GM23248 (cell line): ENCODE results near the gene PDE4B. TPM values are rescaled to one million over a fixed set of nuclear protein-coding genes. Genes with fewer than 3 reads are reported as not detected.

Experiments
- DNase-seq: peaks from one replicate; pipeline ENCODE4 v3.0.0-alpha.2; 2015
- H2AFZ ChIP-seq: fragments of 200-600 bp; sonication (generic); 2 replicates; pipeline ENCODE4 v1.6.1; 2016; ENCODE audit warnings: antibody characterized with exemption
- H3F3A ChIP-seq: fragments of 200-600 bp; sonication (generic); 2 replicates; pipeline ENCODE4 v1.6.1; 2016; ENCODE audit warnings: mild to moderate bottlenecking, antibody characterized with exemption, mixed run types; ENCODE audit not compliant: insufficient read depth
- H3K27ac ChIP-seq: fragments of 200-600 bp; sonication (generic); 2 replicates; pipeline ENCODE4 v1.5.1; 2016; ENCODE audit warnings: mild to moderate bottlenecking
- H3K27me3 ChIP-seq: fragments of 200-600 bp; sonication (generic); replicated peaks from 2 replicates; pipeline ENCODE4 v1.6.1; 2016; ENCODE audit warnings: mild to moderate bottlenecking; ENCODE audit not compliant: insufficient read depth
- H3K36me3 ChIP-seq: fragments of 200-600 bp; sonication (generic); 2 replicates; pipeline ENCODE4 v1.6.1; 2016; ENCODE audit warnings: low read depth, mild to moderate bottlenecking
- H3K4me1 ChIP-seq: fragments of 200-600 bp; sonication (generic); 2 replicates; pipeline ENCODE4 v1.6.1; 2016; ENCODE audit warnings: mild to moderate bottlenecking; ENCODE audit not compliant: insufficient read depth
- H3K4me2 ChIP-seq: fragments of 200-600 bp; sonication (generic); one replicate; pipeline ENCODE4 v1.6.1; 2016; ENCODE audit warnings: mild to moderate bottlenecking; ENCODE audit not compliant: unreplicated experiment
- H3K4me3 ChIP-seq: fragments of 200-600 bp; sonication (generic); 2 replicates; pipeline ENCODE4 v1.5.1; 2016; ENCODE audit warnings: mild to moderate bottlenecking
- H3K79me2 ChIP-seq: fragments of 200-600 bp; sonication (generic); 2 replicates; pipeline ENCODE4 v1.6.1; 2016; ENCODE audit warnings: mild to moderate bottlenecking; ENCODE audit not compliant: insufficient read depth
- H3K9ac ChIP-seq: fragments of 200-600 bp; sonication (generic); 2 replicates; pipeline ENCODE4 v1.6.1; 2016; ENCODE audit warnings: mild to moderate bottlenecking
- H3K9me2 ChIP-seq: fragments of 200-600 bp; sonication (generic); 2 replicates; pipeline ENCODE4 v1.6.1; 2016; ENCODE audit warnings: mixed run types, mild to moderate bottlenecking, moderate library complexity; ENCODE audit not compliant: insufficient read depth
- H3K9me3 ChIP-seq: fragments of 200-600 bp; sonication (generic); one replicate; pipeline ENCODE4 v1.6.1; 2017; ENCODE audit warnings: low read depth
- H4K20me1 ChIP-seq: fragments of 200-600 bp; sonication (generic); 2 replicates; pipeline ENCODE4 v1.6.0; 2016; ENCODE audit not compliant: insufficient read depth
- EZH2 ChIP-seq: fragments of 200-600 bp; sonication (generic); IDR thresholded peaks from 2 replicates; pipeline ENCODE4 v1.6.1; 2018; ENCODE audit warnings: antibody characterized with exemption, mild to moderate bottlenecking; ENCODE audit not compliant: insufficient read depth, poor library complexity, severe bottlenecking
- EZH2phosphoT487 ChIP-seq: fragments of 200-600 bp; sonication (generic); IDR thresholded peaks from 2 replicates; pipeline ENCODE4 v1.6.1; 2018; ENCODE audit warnings: antibody characterized with exemption, moderate library complexity, mild to moderate bottlenecking, low read depth; ENCODE audit not compliant: insufficient read depth
- WGBS, 2 experiments: methylation state at CpG; one replicate each; pipeline ENCODE4 v1.1.6; 2015 to 2017; ENCODE audit warnings: low lambda C conversion rate in 2 of 2, low coverage in 1 of 2; ENCODE audit errors: missing lambda C conversion rate in 2 of 2; 5-methylcytosine and 5-hydroxymethylcytosine counted together
- in situ Hi-C: fragments of 300-500 bp; cut with MboI; formaldehyde crosslinking; loops from 2 replicates; pipeline ENCODE4 v1.15.0; 2020
- polyA plus RNA-seq: library from polyadenylated mRNA; unstranded; fragments of >200 nt; fragmentation: Nextera tagmentation; extraction: Ambion mirVana; gene quantifications from 2 replicates; pipeline ENCODE4 v1.2.1, GENCODE V29; 2016
- total RNA-seq: library from RNA; depleted of rRNA; stranded (reverse); fragments of >200 nt; shearing (Covaris generic); gene quantifications from 2 replicates; pipeline ENCODE4 v1.2.3, GENCODE V29; 2014

The PDE4B gene
- total and polyA plus RNA-seq, 2 experiments from 2014 or later: 19.9 to 36.2 TPM

DNA sequence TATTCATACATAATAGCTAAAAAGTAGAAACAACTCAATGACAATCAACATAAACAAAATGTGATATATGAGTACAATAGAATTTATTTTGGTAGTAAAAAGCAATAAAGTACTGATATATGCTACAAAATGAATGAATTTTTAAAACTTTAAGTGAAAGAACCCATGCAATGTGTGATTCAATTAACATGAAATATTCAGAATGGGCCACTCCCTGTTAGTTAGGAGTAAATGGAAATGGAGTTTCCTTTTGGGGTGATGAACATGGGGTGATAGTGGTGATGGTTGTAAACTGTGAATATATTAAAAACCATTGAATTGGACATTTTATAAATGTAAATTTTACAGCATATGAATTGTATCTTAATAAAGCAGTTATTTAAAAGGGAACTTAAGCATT is 374.6 kb downstream of the PDE4B start:
- Histone ChIP-seq H3K36me3 (no peaks in the 10 kb centered on the region), H3K4me3 (no peak overlapping the region), H3K4me1 (peaks cover 11% of the 10 kb centered on the region; the same call in 1 of the 2 replicates), H3K9me2 (no peaks in the 10 kb centered on the region), H4K20me1 (no peaks in the 10 kb centered on the region), H3K27me3 (no peaks in the 10 kb centered on the region), H3K4me2 (no peak overlapping the region), H3K79me2 (no peaks in the 10 kb centered on the region), H3K27ac (no peak overlapping the region), H2AFZ (no peak overlapping the region), H3F3A (no peaks in the 10 kb centered on the region), H3K9me3 (no peaks in the 10 kb centered on the region), H3K9ac (no peak overlapping the region)
- in situ Hi-C loops: no loop called here
- no peak for DNase-seq
- TF ChIP-seq EZH2phosphoT487: no peak
- no peak for TF ChIP-seq EZH2

GRCh38 chr1:66168467-66168887 is 375.8 kb downstream of the PDE4B start:
- H3K9me3 ChIP-seq: no peaks in the 10 kb centered on the region
- no peak overlapping the region for H3K9ac ChIP-seq
- H2AFZ ChIP-seq: no peak overlapping the region
- no peaks in the 10 kb centered on the region for H3F3A ChIP-seq
- WGBS, 2 experiments: 35 to 46% methylated on average over 5 of the region's 5 CpGs
- H3K4me2 ChIP-seq: no peak overlapping the region
- no peaks in the 10 kb centered on the region for H4K20me1 ChIP-seq
- H3K27ac ChIP-seq: no peak overlapping the region
- peaks cover 11% of the 10 kb centered on the region; the same call in 1 of the 2 replicates for H3K4me1 ChIP-seq
- H3K4me3 ChIP-seq: no peak overlapping the region
- H3K27me3 ChIP-seq: no peaks in the 10 kb centered on the region
- DNase-seq: peak; percentile 20
- no peaks in the 10 kb centered on the region for H3K36me3 ChIP-seq
- no peaks in the 10 kb centered on the region for H3K79me2 ChIP-seq
- TF ChIP-seq EZH2 (no peak), EZH2phosphoT487 (no peak)
- H3K9me2 ChIP-seq: no peaks in the 10 kb centered on the region
- in situ Hi-C loops: no loop called here

GRCh38 chr1:66168948-66169671 is 376.4 kb downstream of the PDE4B start:
- TF ChIP-seq EZH2 (no peak), EZH2phosphoT487 (no peak)
- Histone ChIP-seq H3K27me3 (no peaks in the 10 kb centered on the region), H3K4me1 (peaks cover 11% of the 10 kb centered on the region; the same call in 1 of the 2 replicates), H3K79me2 (no peaks in the 10 kb centered on the region), H3K9me2 (no peaks in the 10 kb centered on the region), H3K9ac (no peak overlapping the region), H3K4me3 (no peak overlapping the region), H2AFZ (no peak overlapping the region), H3K27ac (no peak overlapping the region), H3K9me3 (no peaks in the 10 kb centered on the region), H3K36me3 (no peaks in the 10 kb centered on the region), H3K4me2 (no peak overlapping the region), H3F3A (no peaks in the 10 kb centered on the region), H4K20me1 (no peaks in the 10 kb centered on the region)
- in situ Hi-C loops: no loop called here
- DNase-seq: no peak
- 50 to 54% methylated on average over 6 of the region's 6 CpGs for WGBS, 2 experiments

- no peak for TF ChIP-seq EZH2
- no peak for TF ChIP-seq EZH2phosphoT487
- no peak overlapping the region for H3K4me3 ChIP-seq
- H3F3A ChIP-seq: no peaks in the 10 kb centered on the region
- H3K36me3 ChIP-seq: no peaks in the 10 kb centered on the region
- no peaks in the 10 kb centered on the region for H3K9me3 ChIP-seq
- H2AFZ ChIP-seq: no peak overlapping the region
- in situ Hi-C loops: no loop called here
- H3K9ac ChIP-seq: no peak overlapping the region
- H3K4me1 ChIP-seq: peaks cover 14% of the 10 kb centered on the region; the same call in 1 of the 2 replicates
- 83 to 97% methylated on average over 1 of the region's 1 CpG for WGBS, 2 experiments
- DNase-seq: no peak
- H3K9me2 ChIP-seq: no peaks in the 10 kb centered on the region
- H3K79me2 ChIP-seq: no peaks in the 10 kb centered on the region
- H3K27me3 ChIP-seq: no peaks in the 10 kb centered on the region
- no peak overlapping the region for H3K27ac ChIP-seq
- H3K4me2 ChIP-seq: no peak overlapping the region
- no peaks in the 10 kb centered on the region for H4K20me1 ChIP-seq
These were observed 379.6 kb downstream of the PDE4B start for GRCh38 chr1:66172272-66172671.
